ENCODE results near the gene GPR61. TPM values are rescaled to one million over a fixed set of nuclear protein-coding genes. Genes with fewer than 3 reads are reported as not detected.

The GPR61 gene
- polyA plus RNA-seq, 1 donor from 2014 or later: 9.7 TPM

DNA sequence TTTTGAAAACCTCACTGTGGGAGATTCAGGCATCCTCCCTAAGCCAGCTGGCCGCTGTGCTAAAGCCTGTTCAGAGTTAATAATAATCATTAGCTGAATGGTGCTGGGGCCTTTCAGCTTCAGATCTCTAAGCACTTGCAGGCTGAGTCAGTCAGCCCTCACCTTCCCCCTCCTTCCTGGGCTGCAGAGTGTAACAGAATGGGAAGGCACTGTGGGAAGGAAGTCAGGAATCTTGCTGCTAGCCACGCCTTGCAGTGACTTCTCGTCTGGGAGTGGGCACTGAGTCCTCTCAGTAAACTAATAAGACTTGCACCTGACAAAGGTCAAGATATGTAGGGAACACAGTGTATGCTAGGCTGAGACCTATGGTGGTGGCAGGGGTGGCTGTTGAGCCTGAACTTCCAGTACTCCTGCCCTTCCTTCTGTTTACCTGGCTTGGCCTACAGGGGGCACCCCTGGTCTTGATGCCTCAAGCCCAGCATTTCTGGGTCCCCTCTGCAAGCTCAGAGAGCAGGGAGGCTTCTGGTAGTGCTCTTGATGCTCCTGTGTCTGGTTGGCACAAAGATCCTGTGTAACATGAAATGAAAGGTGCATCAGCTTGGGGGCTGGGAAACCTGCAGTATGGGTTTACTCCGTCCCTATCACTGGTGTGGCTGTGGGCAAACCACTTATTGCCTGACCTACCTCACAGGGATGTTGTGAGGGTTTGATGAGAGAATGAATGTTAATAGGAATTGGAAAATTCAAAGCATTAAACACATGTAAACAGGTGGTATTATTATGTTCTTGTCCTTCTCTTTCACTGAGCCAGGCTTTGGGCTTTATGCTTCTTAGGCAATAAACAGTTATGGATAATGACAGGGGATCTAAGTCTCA is 39.8 kb upstream of the GPR61 start:
- Histone ChIP-seq H3K9ac (ENCODE audit: low read length) (no peak overlapping the region), H3K4me3 (ENCODE audit: low read length) (no peak overlapping the region), H3K27me3 (ENCODE audit: insufficient read depth, low read depth, low read length) (no peaks in the 10 kb centered on the region), H3K9me3 (ENCODE audit: low read length) (no peaks in the 10 kb centered on the region), H4K20me1 (ENCODE audit: insufficient read depth) (no peaks in the 10 kb centered on the region), H3K27ac (ENCODE audit: low read length) (no peak overlapping the region), H2AFZ (ENCODE audit: low read depth, low read length) (no peak overlapping the region), H3K4me2 (ENCODE audit: low read length) (no peak overlapping the region), H3K9me2 (ENCODE audit: insufficient read depth, low read length) (no peaks in the 10 kb centered on the region), H3K79me2 (replicated peaks; ENCODE audit: insufficient read depth, low read length) (no peaks in the 10 kb centered on the region), H3K36me3 (ENCODE audit: insufficient read depth, low read length) (no peaks in the 10 kb centered on the region), H3F3A (ENCODE audit: insufficient read depth, low read length, poor library complexity, severe bottlenecking) (no peaks in the 10 kb centered on the region)
- no peak for TF ChIP-seq EZH2 (IDR thresholded peaks at IDR 0.05; ENCODE audit: borderline replicate concordance, insufficient read depth, low read length, poor library complexity, severe bottlenecking)
- TF ChIP-seq MXI1 (conservative IDR thresholded peaks at IDR 0.05; ENCODE audit: poor library complexity, severe bottlenecking): no peak
- TF ChIP-seq, protein P1, sequence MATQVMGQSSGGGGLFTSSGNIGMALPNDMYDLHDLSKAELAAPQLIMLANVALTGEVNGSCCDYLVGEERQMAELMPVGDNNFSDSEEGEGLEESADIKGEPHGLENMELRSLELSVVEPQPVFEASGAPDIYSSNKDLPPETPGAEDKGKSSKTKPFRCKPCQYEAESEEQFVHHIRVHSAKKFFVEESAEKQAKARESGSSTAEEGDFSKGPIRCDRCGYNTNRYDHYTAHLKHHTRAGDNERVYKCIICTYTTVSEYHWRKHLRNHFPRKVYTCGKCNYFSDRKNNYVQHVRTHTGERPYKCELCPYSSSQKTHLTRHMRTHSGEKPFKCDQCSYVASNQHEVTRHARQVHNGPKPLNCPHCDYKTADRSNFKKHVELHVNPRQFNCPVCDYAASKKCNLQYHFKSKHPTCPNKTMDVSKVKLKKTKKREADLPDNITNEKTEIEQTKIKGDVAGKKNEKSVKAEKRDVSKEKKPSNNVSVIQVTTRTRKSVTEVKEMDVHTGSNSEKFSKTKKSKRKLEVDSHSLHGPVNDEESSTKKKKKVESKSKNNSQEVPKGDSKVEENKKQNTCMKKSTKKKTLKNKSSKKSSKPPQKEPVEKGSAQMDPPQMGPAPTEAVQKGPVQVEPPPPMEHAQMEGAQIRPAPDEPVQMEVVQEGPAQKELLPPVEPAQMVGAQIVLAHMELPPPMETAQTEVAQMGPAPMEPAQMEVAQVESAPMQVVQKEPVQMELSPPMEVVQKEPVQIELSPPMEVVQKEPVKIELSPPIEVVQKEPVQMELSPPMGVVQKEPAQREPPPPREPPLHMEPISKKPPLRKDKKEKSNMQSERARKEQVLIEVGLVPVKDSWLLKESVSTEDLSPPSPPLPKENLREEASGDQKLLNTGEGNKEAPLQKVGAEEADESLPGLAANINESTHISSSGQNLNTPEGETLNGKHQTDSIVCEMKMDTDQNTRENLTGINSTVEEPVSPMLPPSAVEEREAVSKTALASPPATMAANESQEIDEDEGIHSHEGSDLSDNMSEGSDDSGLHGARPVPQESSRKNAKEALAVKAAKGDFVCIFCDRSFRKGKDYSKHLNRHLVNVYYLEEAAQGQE (IDR thresholded peaks at IDR 0.05; ENCODE audit: borderline replicate concordance): no peak
- TF ChIP-seq POLR2AphosphoS5 (IDR thresholded peaks at IDR 0.05): no peak
- TF ChIP-seq RAD21 (conservative IDR thresholded peaks at IDR 0.05): no peak
- TF ChIP-seq EP300 (conservative IDR thresholded peaks at IDR 0.05; ENCODE audit: poor library complexity, severe bottlenecking): no peak
- no peak for TF ChIP-seq SMC3 (conservative IDR thresholded peaks at IDR 0.05; ENCODE audit: poor library complexity)
- TF ChIP-seq, protein P2, sequence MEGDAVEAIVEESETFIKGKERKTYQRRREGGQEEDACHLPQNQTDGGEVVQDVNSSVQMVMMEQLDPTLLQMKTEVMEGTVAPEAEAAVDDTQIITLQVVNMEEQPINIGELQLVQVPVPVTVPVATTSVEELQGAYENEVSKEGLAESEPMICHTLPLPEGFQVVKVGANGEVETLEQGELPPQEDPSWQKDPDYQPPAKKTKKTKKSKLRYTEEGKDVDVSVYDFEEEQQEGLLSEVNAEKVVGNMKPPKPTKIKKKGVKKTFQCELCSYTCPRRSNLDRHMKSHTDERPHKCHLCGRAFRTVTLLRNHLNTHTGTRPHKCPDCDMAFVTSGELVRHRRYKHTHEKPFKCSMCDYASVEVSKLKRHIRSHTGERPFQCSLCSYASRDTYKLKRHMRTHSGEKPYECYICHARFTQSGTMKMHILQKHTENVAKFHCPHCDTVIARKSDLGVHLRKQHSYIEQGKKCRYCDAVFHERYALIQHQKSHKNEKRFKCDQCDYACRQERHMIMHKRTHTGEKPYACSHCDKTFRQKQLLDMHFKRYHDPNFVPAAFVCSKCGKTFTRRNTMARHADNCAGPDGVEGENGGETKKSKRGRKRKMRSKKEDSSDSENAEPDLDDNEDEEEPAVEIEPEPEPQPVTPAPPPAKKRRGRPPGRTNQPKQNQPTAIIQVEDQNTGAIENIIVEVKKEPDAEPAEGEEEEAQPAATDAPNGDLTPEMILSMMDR (IDR thresholded peaks at IDR 0.05; ENCODE audit: poor library complexity, severe bottlenecking): no peak
- no peak for TF ChIP-seq TAF1 (IDR thresholded peaks at IDR 0.05; ENCODE audit: low read depth)

DNA sequence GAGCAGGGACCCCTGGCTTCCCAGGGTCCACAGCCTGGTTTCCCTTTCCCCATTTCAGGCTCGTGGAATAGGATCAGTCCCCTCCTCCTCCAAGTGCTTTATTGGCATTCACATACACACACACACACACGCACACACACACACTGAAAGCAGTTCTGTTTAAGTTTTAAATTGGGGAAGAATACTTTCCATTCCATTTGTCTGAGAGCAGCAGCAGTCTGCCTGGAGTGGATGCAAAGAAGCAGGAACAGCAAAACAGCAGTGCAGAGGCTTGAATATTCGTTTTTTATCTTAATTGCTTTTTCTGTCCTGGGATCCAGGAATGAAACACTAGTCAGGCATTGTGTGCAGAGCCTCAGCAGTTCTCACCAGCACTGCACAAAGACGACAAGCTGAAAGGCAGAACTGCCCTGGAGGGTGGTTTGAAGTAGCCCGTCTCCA is 38.7 kb upstream of the GPR61 start:
- Histone ChIP-seq H4K20me1 (ENCODE audit: insufficient read depth) (no peaks in the 10 kb centered on the region), H3K27ac (ENCODE audit: low read length) (no peak overlapping the region), H3K9me3 (ENCODE audit: low read length) (no peaks in the 10 kb centered on the region), H3K79me2 (replicated peaks; ENCODE audit: insufficient read depth, low read length) (no peaks in the 10 kb centered on the region), H3F3A (ENCODE audit: insufficient read depth, low read length, poor library complexity, severe bottlenecking) (no peaks in the 10 kb centered on the region), H3K4me3 (ENCODE audit: low read length) (no peak overlapping the region), H2AFZ (ENCODE audit: low read depth, low read length) (no peak overlapping the region), H3K9me2 (ENCODE audit: insufficient read depth, low read length) (no peaks in the 10 kb centered on the region), H3K4me2 (ENCODE audit: low read length) (no peak overlapping the region), H3K27me3 (ENCODE audit: insufficient read depth, low read depth, low read length) (no peaks in the 10 kb centered on the region), H3K9ac (ENCODE audit: low read length) (no peak overlapping the region), H3K36me3 (ENCODE audit: insufficient read depth, low read length) (no peaks in the 10 kb centered on the region)
- TF ChIP-seq RAD21 (conservative IDR thresholded peaks at IDR 0.05): no peak
- TF ChIP-seq POLR2AphosphoS5 (IDR thresholded peaks at IDR 0.05): no peak
- TF ChIP-seq, protein P1 (IDR thresholded peaks at IDR 0.05; ENCODE audit: borderline replicate concordance): no peak
- TF ChIP-seq TAF1 (IDR thresholded peaks at IDR 0.05; ENCODE audit: low read depth): no peak
- TF ChIP-seq EP300 (conservative IDR thresholded peaks at IDR 0.05; ENCODE audit: poor library complexity, severe bottlenecking): no peak
- TF ChIP-seq MXI1 (conservative IDR thresholded peaks at IDR 0.05; ENCODE audit: poor library complexity, severe bottlenecking): no peak
- no peak for TF ChIP-seq EZH2 (IDR thresholded peaks at IDR 0.05; ENCODE audit: borderline replicate concordance, insufficient read depth, low read length, poor library complexity, severe bottlenecking)
- no peak for TF ChIP-seq SMC3 (conservative IDR thresholded peaks at IDR 0.05; ENCODE audit: poor library complexity)
- TF ChIP-seq, protein P2 (IDR thresholded peaks at IDR 0.05; ENCODE audit: poor library complexity, severe bottlenecking): no peak
